ENCODE data around the gene NME3.

GRCh38 chr16:1764971-1765370 is 6.4 kb downstream of the NME3 start:
- TF ChIP-seq GATA2 (IDR thresholded peaks at IDR 0.05; ENCODE audit: low read depth, low read length) = no peak
- TF ChIP-seq GATA3 (IDR thresholded peaks at IDR 0.05; ENCODE audit: low read depth, low read length) = no peak
